HepG2 (cell line): ENCODE measurements around the gene ZNF367. TPM values are rescaled to one million over a fixed set of nuclear protein-coding genes. Genes with fewer than 3 reads are reported as not detected.
A peak's percentile ranks its signal among the peaks of the same experiment; 100 is the strongest.

Source experiments
- BCL6 ChIP-seq: IDR thresholded peaks from 2 replicates; pipeline ENCODE4 v1.6.1; 2016; ENCODE audit warnings: missing genetic modification reagents, missing compliant biosample characterization
- GABPB1 ChIP-seq: IDR thresholded peaks from 2 replicates; pipeline ENCODE4 v1.6.1; 2016; ENCODE audit warnings: mild to moderate bottlenecking, missing genetic modification reagents, moderate library complexity, missing compliant biosample characterization
- MAF1 ChIP-seq: sonication (generic); formaldehyde crosslinking; IDR thresholded peaks from 2 replicates; pipeline ENCODE4 v1.5.0; 2020; ENCODE audit warnings: missing genetic modification reagents, borderline replicate concordance
- MED8 ChIP-seq: sonication (generic); formaldehyde crosslinking; IDR thresholded peaks from 2 replicates; pipeline ENCODE4 v1.8.1; 2023; ENCODE audit warnings: mild to moderate bottlenecking, missing genetic modification reagents; ENCODE audit not compliant: insufficient replicate concordance
- MXI1 ChIP-seq: IDR thresholded peaks from 3 replicates; pipeline ENCODE4 v1.6.1; 2012; ENCODE audit warnings: low read depth, low read length, inconsistent platforms, borderline replicate concordance
- NCOR1 ChIP-seq: fragments of 200-600 bp; sonication (generic); IDR thresholded peaks from 2 replicates; pipeline ENCODE4 v1.7.0; 2017; ENCODE audit warnings: antibody characterized with exemption, low read length, borderline replicate concordance
- PPARG ChIP-seq: conservative IDR thresholded peaks from 2 replicates; pipeline ENCODE4 v1.6.1; 2016; ENCODE audit warnings: missing biosample characterization, missing genetic modification reagents
- RNF2 ChIP-seq: fragments of 450-650 bp; conservative IDR thresholded peaks from 2 replicates; pipeline ENCODE4 v1.6.1; 2016; ENCODE audit warnings: low read depth
- SNRNP70 ChIP-seq: fragments of 200-400 bp; formaldehyde crosslinking; IDR thresholded peaks from 2 replicates; pipeline ENCODE4 v1.6.1; 2017; ENCODE audit warnings: mild to moderate bottlenecking, low read depth, low read length, moderate library complexity
- SRF ChIP-seq: IDR thresholded peaks from 2 replicates; pipeline ENCODE4 v1.6.1; 2011; ENCODE audit warnings: mild to moderate bottlenecking, low read depth, low read length, moderate library complexity
- TCF7 ChIP-seq: sonication (generic); IDR thresholded peaks from 2 replicates; pipeline ENCODE4 v1.6.1; 2016; ENCODE audit warnings: antibody characterized with exemption, low read depth
- ZBTB20 ChIP-seq: sonication (generic); formaldehyde crosslinking; IDR thresholded peaks from 2 replicates; pipeline ENCODE4 v1.8.1; 2023; ENCODE audit warnings: missing genetic modification reagents, low read depth, mild to moderate bottlenecking, borderline replicate concordance
- ZNF343 ChIP-seq: sonication (generic); formaldehyde crosslinking; IDR thresholded peaks from 2 replicates; pipeline ENCODE4 v1.4.0; 2020; ENCODE audit warnings: mild to moderate bottlenecking, missing genetic modification reagents
- ZNF564 ChIP-seq: sonication (generic); formaldehyde crosslinking; IDR thresholded peaks from 2 replicates; pipeline ENCODE4 v1.8.1; 2023; ENCODE audit warnings: mild to moderate bottlenecking, missing genetic modification reagents
- ZNF768 ChIP-seq: sonication (generic); formaldehyde crosslinking; IDR thresholded peaks from 2 replicates; pipeline ENCODE4 v1.4.0; 2020; ENCODE audit warnings: missing genetic modification reagents
- polyA plus RNA-seq, 8 experiments: library from polyadenylated mRNA; depleted of rRNA in 3 of 8; stranded (reverse) in 7 of 8; unstranded in 1 of 8; fragments of >200 nt; fragmentation: Illumina TruSeq in 4 of 8; extraction: Trizol in 4 of 8; gene quantifications; 2 replicates each; pipeline versions ENCODE4 v1.2.1 to v1.2.3, GENCODE V29; 2011 to 2016; ENCODE audit warnings: low read depth in 4 of 8, missing spikeins in 1 of 8, mixed read lengths in 1 of 8; ENCODE audit not compliant: insufficient read depth in 1 of 8
- total RNA-seq, 5 experiments: library from RNA; depleted of rRNA; stranded (reverse); fragments of >200 nt; fragmentation: Illumina TruSeq; extraction: Trizol; gene quantifications; 2 replicates each; pipeline ENCODE4 v1.2.3, GENCODE V29; 2016; ENCODE audit warnings: low read depth in 1 of 5
- TF ChIP-seq, protein P1 (sequence below): sonication (generic); formaldehyde crosslinking; IDR thresholded peaks from 2 replicates; pipeline ENCODE4 v1.4.0; 2020; ENCODE audit warnings: missing genetic modification reagents
- TF ChIP-seq, protein P2 (sequence below): sonication (generic); formaldehyde crosslinking; IDR thresholded peaks from 2 replicates; pipeline ENCODE4 v1.8.0; 2022; ENCODE audit warnings: missing genetic modification reagents, mild to moderate bottlenecking, inconsistent platforms, borderline replicate concordance
- TF ChIP-seq, protein P3 (sequence below): sonication (generic); formaldehyde crosslinking; conservative IDR thresholded peaks from 2 replicates; pipeline ENCODE4 v1.4.0; 2020; ENCODE audit warnings: missing genetic modification reagents
- TF ChIP-seq, protein P4 (sequence below): sonication (generic); formaldehyde crosslinking; IDR thresholded peaks from 2 replicates; pipeline ENCODE4 v1.8.1; 2023; ENCODE audit warnings: mild to moderate bottlenecking, inconsistent platforms, moderate library complexity, missing genetic modification reagents, borderline replicate concordance
- TF ChIP-seq, protein P5 (sequence below): IDR thresholded peaks from 2 replicates; pipeline ENCODE4 v1.6.1; 2016; ENCODE audit warnings: low read depth, borderline replicate concordance

The ZNF367 gene
- total and polyA plus RNA-seq, 2 of the 13 experiments (the other 11 are each of a cell fraction or from before 2014, with no cell fraction given) = 2.9 to 7.7 TPM

DNA sequence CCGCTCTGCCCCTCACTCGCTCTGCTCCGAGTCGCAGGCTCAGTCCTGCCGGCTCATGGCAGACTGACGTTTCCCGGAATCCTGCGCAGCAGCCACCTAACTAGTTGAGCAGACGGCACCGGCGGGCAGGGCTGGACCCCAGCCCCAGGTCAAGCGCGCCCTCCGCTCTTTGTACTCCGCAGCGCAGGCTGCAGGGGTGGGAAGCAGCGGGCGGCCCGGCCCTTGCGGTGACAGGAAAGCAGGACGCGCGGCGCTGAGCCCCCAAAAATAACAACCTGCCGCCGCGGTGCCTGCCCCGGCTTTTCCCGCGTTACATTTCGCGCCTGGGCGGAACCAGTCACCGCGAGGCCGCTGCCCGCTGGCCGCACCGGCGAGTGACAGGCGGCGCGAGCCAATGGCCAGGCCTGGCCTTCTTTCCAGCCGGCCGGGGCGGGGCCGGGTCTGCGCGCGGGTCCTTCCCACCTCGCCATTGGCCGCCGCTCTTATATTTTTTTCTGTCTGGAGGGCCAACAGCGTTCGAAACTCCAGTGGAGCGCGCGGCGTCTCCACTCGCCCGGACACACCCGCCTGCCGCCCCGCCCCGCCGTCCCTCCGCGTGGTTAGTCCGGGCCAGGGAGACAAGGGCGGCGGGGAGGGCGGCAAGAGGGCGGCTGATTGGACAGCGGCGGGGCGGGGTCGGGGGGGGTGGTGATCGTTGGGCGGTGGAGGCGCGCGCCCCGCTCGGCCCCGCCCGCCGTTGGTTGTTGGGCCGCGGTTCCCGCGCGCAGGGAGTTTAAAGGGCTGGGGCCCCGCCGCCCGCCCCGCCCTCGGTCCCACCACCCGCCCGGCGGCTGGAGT is at the start of gene ZNF367 (continued):
- TF ChIP-seq, protein P1, sequence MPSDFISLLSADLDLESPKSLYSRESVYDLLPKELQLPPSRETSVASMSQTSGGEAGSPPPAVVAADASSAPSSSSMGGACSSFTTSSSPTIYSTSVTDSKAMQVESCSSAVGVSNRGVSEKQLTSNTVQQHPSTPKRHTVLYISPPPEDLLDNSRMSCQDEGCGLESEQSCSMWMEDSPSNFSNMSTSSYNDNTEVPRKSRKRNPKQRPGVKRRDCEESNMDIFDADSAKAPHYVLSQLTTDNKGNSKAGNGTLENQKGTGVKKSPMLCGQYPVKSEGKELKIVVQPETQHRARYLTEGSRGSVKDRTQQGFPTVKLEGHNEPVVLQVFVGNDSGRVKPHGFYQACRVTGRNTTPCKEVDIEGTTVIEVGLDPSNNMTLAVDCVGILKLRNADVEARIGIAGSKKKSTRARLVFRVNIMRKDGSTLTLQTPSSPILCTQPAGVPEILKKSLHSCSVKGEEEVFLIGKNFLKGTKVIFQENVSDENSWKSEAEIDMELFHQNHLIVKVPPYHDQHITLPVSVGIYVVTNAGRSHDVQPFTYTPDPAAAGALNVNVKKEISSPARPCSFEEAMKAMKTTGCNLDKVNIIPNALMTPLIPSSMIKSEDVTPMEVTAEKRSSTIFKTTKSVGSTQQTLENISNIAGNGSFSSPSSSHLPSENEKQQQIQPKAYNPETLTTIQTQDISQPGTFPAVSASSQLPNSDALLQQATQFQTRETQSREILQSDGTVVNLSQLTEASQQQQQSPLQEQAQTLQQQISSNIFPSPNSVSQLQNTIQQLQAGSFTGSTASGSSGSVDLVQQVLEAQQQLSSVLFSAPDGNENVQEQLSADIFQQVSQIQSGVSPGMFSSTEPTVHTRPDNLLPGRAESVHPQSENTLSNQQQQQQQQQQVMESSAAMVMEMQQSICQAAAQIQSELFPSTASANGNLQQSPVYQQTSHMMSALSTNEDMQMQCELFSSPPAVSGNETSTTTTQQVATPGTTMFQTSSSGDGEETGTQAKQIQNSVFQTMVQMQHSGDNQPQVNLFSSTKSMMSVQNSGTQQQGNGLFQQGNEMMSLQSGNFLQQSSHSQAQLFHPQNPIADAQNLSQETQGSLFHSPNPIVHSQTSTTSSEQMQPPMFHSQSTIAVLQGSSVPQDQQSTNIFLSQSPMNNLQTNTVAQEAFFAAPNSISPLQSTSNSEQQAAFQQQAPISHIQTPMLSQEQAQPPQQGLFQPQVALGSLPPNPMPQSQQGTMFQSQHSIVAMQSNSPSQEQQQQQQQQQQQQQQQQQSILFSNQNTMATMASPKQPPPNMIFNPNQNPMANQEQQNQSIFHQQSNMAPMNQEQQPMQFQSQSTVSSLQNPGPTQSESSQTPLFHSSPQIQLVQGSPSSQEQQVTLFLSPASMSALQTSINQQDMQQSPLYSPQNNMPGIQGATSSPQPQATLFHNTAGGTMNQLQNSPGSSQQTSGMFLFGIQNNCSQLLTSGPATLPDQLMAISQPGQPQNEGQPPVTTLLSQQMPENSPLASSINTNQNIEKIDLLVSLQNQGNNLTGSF (CRISPR knock-in tag) = 0 out of 2 replicates have a peak, but pooled peaks have one; percentile 60
- TF ChIP-seq, protein P2, sequence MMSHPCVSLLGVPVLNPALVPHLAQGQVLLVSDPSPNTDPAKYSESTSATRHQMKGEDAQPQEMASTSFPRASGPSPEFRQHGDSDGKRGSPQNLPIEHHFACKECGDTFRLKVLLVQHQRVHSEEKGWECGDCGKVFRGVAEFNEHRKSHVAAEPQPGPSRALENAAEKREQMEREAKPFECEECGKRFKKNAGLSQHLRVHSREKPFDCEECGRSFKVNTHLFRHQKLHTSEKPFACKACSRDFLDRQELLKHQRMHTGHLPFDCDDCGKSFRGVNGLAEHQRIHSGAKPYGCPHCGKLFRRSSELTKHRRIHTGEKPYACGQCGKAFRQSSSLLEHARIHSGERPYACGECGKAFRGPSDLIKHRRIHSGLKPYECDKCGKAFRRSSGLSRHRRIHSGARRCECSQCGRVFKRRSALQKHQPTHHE (CRISPR knock-in tag) = no peak
- TF ChIP-seq ZBTB20 (CRISPR knock-in tag) (no peak; the same call in 1 of the 2 replicates), ZNF768 (peak; percentile 59), RNF2 (no peak), BCL6 (no peak), ZNF564 (peak; percentile 75; the same call in 1 of the 2 replicates), MXI1 (peak; percentile 73; the same call in 2 of the 3 replicates), NCOR1 (no peak; the same call in 1 of the 2 replicates), GABPB1 (CRISPR knock-in tag) (peak; percentile 82), MED8 (CRISPR knock-in tag) (no peak), ZNF343 (no peak), TCF7 (peak; percentile 3; the same call in 1 of the 2 replicates), MAF1 (CRISPR knock-in tag) (0 out of 2 replicates have a peak, but pooled peaks have one; percentile 14), PPARG (CRISPR knock-in tag) (no peak; the same call in 1 of the 2 replicates), SNRNP70 (no peak), SRF (no peak)
- TF ChIP-seq, protein P3, sequence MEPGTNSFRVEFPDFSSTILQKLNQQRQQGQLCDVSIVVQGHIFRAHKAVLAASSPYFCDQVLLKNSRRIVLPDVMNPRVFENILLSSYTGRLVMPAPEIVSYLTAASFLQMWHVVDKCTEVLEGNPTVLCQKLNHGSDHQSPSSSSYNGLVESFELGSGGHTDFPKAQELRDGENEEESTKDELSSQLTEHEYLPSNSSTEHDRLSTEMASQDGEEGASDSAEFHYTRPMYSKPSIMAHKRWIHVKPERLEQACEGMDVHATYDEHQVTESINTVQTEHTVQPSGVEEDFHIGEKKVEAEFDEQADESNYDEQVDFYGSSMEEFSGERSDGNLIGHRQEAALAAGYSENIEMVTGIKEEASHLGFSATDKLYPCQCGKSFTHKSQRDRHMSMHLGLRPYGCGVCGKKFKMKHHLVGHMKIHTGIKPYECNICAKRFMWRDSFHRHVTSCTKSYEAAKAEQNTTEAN (CRISPR knock-in tag) = peak; percentile 63
- TF ChIP-seq, protein P4, sequence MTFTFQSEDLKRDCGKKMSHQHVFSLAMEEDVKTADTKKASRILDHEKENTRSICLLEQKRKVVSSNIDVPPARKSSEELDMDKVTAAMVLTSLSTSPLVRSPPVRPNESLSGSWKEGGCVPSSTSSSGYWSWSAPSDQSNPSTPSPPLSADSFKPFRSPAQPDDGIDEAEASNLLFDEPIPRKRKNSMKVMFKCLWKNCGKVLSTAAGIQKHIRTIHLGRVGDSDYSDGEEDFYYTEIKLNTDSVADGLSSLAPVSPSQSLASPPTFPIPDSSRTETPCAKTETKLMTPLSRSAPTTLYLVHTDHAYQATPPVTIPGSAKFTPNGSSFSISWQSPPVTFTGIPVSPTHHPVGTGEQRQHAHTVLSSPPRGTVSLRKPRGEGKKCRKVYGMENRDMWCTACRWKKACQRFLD (CRISPR knock-in tag) = no peak
- TF ChIP-seq, protein P5, sequence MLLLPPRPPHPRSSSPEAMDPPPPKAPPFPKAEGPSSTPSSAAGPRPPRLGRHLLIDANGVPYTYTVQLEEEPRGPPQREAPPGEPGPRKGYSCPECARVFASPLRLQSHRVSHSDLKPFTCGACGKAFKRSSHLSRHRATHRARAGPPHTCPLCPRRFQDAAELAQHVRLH (CRISPR knock-in tag) = no peak
